HG03558 (cell line): ENCODE data around the gene AATK.

Source experiments
- ATAC-seq: cut with Tn5 transposase; IDR thresholded peaks from one replicate; pipeline ENCODE4 v1.9.1; 2021; ENCODE audit warnings: moderate number of reproducible peaks; ENCODE audit not compliant: unreplicated experiment; ENCODE audit errors: extremely low read depth

Gene AATK

DNA sequence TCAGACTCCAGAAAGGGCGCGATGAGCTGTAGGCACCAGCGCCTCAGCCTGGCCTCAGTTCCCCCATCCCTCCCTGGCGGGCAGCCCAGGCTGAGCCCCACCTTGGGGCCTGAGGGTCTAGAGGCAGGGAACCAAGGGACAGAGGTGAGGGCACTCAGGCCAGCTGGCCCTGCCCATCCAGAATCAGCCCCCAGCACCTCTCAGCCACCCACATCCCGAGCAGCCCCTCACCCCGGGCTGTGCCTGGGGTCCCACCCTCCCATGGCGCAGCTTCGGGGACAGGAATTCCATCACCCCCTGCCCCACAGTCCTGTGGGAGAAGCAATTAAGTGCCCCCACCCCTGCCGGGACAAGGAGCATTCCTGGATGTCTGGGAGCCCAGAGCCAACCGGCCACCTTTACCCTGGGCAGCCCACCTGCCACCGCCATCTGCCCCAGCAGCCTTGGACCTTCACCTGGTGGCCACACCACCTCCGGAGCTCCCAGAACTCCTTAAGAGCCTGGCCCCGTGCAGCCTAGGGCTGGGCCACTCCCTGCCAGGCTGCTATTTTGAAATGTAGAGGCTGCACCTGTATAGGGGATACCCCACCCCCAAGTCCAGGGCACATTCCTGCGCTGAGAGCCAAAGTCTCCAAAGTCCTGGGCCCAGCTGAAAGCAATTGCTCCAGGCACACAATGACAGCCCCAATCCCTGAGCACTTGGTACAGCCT, 34.4 kb downstream of the AATK start:
- no peak for ATAC-seq

- no peak for ATAC-seq
Measured at GRCh38 chr17:81130385-81131361, 35.3 kb downstream of the AATK start.

DNA sequence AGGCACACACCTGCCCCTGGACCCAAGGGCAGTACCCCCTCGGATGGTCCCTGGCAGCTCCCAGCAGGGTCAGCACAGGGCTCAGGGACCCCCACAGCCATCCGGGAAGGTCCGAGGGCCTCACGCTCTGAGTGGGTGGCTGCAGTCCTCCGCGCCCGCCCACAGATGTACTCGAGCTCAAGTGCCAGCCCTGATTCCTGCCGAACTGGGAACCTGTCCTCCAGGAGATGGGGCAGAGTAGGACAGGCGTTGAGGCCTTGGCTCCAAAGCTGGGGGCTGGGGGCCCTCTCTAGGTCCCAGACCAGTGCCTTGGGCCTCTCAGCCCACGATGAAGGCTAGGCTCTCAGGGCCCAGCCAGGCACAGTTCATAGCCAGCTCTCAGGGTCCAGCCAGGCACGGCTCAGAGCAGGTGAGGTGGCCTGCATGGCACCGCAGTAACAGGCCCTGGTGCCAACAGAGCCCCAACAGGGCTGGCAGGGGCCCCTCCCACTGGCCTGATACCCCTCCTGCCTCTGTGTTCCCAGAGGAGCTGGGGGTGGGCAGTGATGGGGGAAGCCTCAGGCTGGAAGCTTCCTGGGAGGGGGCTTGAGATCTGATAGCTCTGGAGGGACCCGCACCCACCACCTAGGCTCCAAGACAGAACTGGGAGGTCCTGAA, 36.2 kb downstream of the AATK start:
- ATAC-seq, result no peak

DNA sequence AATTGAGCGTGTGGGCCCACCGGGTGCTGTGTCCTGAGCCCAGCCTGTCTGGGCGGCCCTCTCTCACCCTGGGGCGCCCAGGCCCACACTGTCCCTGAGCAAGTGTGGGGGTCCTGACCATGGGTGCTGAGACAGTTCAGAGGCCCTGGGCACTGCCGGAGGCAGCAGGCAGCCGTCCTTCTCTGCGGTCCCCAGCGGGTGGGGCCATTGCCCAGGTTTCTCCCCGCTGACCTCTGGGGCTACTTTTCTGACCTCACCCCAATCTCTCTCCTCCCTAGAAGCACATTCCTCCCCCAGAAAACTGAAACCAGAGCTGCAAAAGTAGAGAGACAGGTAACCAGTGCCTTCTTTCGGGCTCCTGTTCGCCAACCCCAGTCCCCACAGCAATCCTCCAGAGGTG, 36.7 kb downstream of the AATK start:
- ATAC-seq, result no peak

DNA sequence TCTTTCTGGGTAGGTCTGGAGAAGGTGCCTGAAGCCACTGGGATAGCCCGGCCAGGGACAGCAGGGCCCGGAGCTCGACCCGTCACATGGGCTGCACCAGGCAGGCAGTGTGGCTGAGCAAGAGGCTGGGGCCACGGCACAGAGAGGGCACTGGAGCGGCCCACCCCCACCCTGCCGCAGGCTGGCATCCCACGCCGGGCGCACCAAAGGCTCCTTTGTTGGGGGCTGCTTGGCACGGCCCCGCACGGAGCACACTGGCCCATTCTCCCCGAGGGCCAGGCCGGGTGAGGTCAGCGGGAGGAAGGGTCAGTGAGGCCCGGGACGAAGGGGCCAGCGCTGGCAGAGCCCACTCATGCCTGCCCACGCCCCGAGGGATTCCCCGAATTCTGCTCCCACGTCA, 37.2 kb downstream of the AATK start:
- no peak for ATAC-seq

DNA sequence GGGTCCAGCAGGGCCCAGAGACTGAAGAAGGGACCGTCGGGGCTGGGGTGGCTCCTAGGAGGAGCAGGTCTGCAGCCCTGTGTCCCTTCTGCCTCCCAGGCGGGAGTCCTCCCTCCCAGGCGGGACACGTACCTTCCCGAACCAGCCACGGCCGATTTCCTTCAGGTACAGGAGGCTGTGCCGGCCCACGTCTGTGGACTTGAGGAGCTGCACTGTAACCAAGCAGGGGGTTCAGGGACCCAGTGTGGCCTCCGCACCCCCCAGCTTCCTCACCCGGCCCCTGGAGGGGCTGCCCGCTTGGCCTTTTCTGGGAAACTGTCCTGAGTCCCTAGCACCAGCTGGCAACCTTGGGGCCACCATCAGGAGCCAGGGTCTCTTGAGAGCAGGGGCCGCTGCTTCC, 37.7 kb downstream of the AATK start:
- ATAC-seq, result no peak

DNA sequence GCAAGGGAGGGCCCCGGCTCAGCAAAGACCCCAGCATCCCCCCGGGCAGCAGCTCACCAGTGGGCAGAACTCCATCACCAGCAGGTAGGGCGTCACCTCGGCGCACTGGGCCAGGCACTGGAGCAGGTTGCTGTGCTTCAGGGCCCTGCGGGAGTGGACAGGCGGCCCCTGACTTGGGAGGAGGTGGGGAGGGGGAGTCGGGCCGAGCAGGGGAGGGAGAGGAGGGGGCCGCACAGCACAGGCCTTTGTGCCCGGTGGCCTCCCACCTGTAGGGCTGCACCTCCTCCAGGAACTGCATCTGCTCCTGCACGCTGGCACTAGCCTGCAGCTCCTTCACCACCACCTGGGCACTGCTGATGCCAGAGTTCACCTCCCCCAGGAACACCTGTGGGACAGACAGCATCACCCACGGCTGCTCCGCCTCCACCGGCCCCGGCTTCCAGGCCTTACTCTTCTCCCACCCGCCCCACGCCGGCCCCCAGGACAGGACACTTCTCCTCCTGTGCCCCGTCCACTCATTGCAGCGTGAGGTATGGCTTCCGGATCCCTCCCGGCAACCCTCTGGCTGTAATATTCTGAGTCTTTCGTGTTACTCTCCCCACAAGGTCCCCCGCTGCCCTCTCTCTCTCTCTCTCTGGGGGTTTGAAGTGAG, 38.4 kb downstream of the AATK start:
- no peak for ATAC-seq

GRCh38 chr17:81127133-81127455, 38.9 kb downstream of the AATK start:
- ATAC-seq, result no peak

- ATAC-seq, result no peak
Measured at GRCh38 chr17:81126281-81127132, 39.5 kb downstream of the AATK start.

DNA sequence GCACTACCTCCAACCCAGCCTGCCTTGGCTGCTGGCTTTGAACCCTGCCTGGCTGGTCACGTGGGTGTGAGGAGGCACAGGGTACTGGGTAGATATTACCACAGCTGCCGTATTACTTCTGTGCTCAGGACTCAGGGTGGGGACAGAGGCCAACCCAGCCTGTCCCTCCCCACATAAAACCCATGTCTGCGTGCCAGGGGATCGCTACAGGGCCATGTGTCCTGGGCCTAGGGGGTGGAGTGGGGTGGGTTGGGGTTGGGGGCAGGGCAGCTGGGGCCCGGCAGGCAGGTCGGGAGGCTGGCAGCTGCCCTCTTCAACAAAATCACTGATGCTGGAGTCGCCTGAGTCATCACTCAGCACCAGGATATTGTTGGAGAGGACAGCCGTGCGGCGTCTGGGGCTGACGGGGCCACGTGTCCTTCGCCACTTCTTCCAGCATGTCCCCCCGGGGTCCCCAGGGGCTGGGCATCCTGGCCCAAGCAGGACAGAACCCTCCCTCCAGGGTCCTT, 40.4 kb downstream of the AATK start:
- ATAC-seq, result no peak

DNA sequence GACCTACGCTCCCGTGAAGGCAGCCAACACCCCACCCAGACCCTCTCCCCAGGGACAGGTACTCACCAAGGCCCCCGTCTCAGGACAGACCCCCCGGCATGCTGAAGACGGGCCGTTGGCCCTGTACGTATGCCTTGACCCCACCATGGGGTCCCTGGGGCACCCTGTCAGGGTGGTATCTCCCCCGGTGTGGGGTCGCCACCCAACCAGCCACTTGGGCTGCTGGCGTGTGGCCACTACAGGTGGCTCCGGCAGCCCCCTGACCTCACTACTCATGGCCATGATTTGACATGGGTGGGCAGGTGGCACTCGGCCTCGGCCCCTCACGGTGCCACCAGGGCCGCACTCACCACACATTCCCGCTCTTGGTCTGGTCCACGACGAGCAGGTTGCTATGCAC, 41.6 kb downstream of the AATK start:
- ATAC-seq, result no peak

DNA sequence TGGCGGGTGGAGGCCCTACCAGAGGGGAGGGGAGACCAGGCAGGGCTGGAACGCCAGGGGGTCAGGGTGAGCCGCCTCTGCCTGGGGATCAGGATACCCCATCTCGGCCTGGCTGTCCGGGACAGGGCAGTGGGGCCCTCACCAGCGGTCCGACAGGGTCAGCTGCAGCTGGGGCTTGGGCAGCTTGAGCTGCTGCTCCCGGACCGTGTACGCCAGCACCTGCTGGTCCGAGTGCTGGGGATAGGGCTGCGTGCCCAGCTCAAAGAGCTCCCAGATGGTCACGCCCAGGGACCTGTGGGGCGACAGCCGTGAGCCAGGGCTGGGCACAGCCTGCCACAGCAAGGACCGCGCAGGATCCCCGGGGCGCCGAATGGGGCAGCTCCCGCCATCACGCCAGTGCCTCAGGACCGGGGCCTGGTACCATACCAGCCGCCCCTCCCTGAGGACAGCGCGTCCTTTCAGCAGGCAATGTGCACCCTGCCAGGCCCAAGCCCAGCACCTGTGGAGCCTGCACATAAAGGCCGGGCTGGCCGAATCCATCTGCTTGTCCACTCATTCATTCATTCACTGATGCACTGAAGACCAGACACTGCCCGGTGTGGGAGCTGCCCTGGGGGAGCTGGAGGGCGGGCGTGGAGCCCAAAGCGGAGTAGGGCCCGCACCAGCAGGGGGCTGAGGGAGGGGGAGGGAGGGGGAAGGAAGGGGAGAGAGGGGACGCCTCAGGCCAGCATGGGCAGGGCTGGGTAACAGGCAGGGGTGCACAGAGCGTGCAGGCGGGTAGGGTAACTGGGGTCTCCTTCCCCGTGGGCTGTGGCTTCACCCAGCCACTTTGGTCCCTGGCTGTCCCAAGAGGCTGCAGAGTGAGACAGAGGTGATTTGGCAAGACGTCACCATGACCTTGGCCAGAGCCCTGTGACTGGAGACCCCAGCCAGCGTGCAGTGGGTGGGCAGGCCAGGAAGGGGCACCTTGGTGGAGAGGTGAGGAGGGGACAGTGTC, 42.7 kb downstream of the AATK start:
- no peak for ATAC-seq

- ATAC-seq, result no peak
Measured at GRCh38 chr17:81121841-81122733, 43.9 kb downstream of the AATK start.

DNA sequence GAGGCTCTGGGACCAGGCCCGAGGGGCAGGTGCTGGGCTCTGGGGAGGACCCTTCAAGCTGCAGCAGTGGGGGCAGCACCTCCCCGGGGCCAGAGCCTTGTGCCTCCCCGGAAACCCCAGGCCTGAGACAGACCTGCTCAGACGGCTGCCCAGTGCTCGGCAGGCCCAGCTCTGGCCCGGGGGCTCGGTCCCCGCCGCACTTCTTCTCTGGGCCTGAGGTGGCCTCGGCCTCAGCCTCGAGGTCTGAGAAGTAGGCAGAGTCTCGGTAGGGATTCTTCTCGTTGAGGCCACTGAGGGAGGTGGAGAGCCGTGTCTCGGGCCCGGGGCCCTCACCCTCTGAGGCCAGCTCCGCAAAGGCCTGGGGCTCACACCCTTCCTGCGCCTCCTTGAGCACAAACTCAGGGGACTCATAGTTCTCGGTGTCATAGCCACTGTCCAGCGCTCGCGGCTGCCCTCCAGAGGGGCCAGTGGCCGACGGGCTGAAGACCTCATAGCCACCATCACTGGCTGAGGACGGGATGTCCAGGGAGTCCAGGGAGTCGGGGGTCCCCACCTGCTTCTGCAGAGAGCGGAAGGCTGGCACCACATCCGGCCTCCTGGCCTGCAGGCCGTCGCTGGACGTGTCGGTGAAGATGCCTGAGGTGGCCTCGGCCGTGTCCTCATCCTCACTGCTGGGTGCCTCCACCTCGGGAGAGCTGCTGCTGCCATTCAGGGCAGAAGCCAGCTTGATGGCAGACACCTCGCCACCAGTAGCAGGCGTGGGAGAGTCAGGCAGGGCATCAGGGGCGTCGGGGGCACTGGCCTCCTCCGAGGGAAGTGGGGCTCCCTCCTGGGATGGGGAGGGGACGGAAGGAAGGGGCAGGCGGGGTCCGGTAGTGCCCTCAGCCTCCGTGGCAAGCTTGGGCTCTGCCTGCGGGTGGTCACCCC, 45.1 kb downstream of the AATK start:
- ATAC-seq, result no peak

DNA sequence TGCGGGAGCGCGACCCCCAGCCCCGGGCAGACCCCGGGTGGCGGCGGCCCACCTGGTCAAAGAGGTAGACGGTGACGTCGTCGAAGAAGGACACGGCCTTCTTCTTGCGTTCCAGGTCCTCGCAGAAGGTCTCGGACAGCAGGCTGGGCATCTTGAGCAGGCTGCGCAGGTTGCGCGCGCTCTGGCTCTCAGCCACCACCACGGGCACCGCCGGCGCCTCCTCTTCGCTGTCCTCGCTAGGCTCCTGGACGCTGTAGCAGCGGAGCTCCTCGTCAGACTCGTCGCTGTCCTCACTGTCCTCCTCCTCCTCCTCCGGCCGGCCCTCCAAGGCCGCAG, 45.9 kb downstream of the AATK start:
- no peak for ATAC-seq
